SK-N-MC (cell line): ENCODE results near the gene PLA2G15.

Experiments
- EZH2 ChIP-seq: fragments of 200-600 bp; sonication (generic); IDR thresholded peaks from one replicate; pipeline ENCODE4 v1.6.1; 2017; ENCODE audit warnings: antibody characterized with exemption
- POLR2AphosphoS5 ChIP-seq: IDR thresholded peaks from 2 replicates; pipeline ENCODE4 v1.6.1; 2012; ENCODE audit warnings: mild to moderate bottlenecking, low read depth, low read length, borderline replicate concordance

GRCh38 chr16:68230176-68230571, 15.0 kb upstream of the PLA2G15 start:
- no peak for TF ChIP-seq EZH2
- TF ChIP-seq POLR2AphosphoS5 = no peak
